Suppressor macrophage (primary cell): ENCODE results near the gene VTI1A.
A peak's percentile ranks its signal among the peaks of the same experiment; 100 is the strongest.

ENCODE experiments used
- DNase-seq, 4 experiments: peaks; one replicate each; pipeline ENCODE4 v3.0.0-alpha.2; 2020 to 2022

The VTI1A gene

GRCh38 chr10:112548535-112549276, 101.7 kb downstream of the VTI1A start:
- DNase-seq, result no peak

GRCh38 chr10:112552593-112553110, 105.6 kb downstream of the VTI1A start:
- DNase-seq, result no peak

- DNase-seq, result no peak
Measured at GRCh38 chr10:112553315-112553714, 106.3 kb downstream of the VTI1A start.

- DNase-seq, result no peak
Measured at GRCh38 chr10:112554263-112554662, 107.2 kb downstream of the VTI1A start.

GRCh38 chr10:112557197-112557596, 110.2 kb downstream of the VTI1A start:
- no peak for DNase-seq

- no peak for DNase-seq
Measured at GRCh38 chr10:112558476-112559142, 111.6 kb downstream of the VTI1A start.

- no peak for DNase-seq
Measured at GRCh38 chr10:112559349-112559748, 112.3 kb downstream of the VTI1A start.

GRCh38 chr10:112562122-112562521, 115.1 kb downstream of the VTI1A start:
- DNase-seq, result no peak

- DNase-seq, result no peak
Measured at GRCh38 chr10:112562809-112563663, 116.0 kb downstream of the VTI1A start.

- DNase-seq, result no peak
Measured at GRCh38 chr10:112564337-112564736, 117.3 kb downstream of the VTI1A start.

- peak; percentile 47 to 76 (median 72) for DNase-seq
Measured at GRCh38 chr10:112565434-112566053, 118.5 kb downstream of the VTI1A start.

GRCh38 chr10:112570585-112570984, 123.6 kb downstream of the VTI1A start:
- no peak for DNase-seq

- DNase-seq, result no peak
Measured at GRCh38 chr10:112579578-112579977, 132.6 kb downstream of the VTI1A start.

GRCh38 chr10:112580267-112580666, 133.3 kb downstream of the VTI1A start:
- no peak for DNase-seq

GRCh38 chr10:112581921-112582320, 134.9 kb downstream of the VTI1A start:
- no peak for DNase-seq

- no peak for DNase-seq
Measured at GRCh38 chr10:112583236-112583939, 136.4 kb downstream of the VTI1A start.

GRCh38 chr10:112584276-112584675, 137.3 kb downstream of the VTI1A start:
- no peak for DNase-seq

GRCh38 chr10:112585126-112585525, 138.1 kb downstream of the VTI1A start:
- no peak for DNase-seq

- DNase-seq, result no peak
Measured at GRCh38 chr10:112585960-112586359, 138.9 kb downstream of the VTI1A start.

- DNase-seq, result no peak
Measured at GRCh38 chr10:112587729-112588128, 140.7 kb downstream of the VTI1A start.

GRCh38 chr10:112588225-112588990, 141.4 kb downstream of the VTI1A start:
- DNase-seq, result no peak
